MG63 (cell line): ENCODE results near the gene NUCB1. TPM values are rescaled to one million over a fixed set of nuclear protein-coding genes. Genes with fewer than 3 reads are reported as not detected.

Experiments used
- total RNA-seq: library from RNA; depleted of rRNA; stranded (reverse); fragments of >200 nt; shearing (Covaris generic); gene quantifications from 2 replicates; pipeline ENCODE4 v1.2.3, GENCODE V29; 2014; ENCODE audit warnings: low replicate concordance; rRNA removed

NUCB1 gene
- total RNA-seq, 1 experiment from 2014 or later = 236 TPM

Other genes with a start within 250 kb of the NUCB1 start
- gene NTN5, start 227.3 kb upstream of the NUCB1 start, total RNA-seq = not detected in 2 replicates
- not detected in 2 replicates for gene FUT2, start 204.3 kb upstream of the NUCB1 start, total RNA-seq
- gene MAMSTR, start 180.6 kb upstream of the NUCB1 start, total RNA-seq = 0.79 TPM in 1 of 2 replicates, not detected in the other
- gene RASIP1, start 159.7 kb upstream of the NUCB1 start, total RNA-seq = 0.72 TPM in 1 of 2 replicates, not detected in the other
- gene IZUMO1, start 153.4 kb upstream of the NUCB1 start, total RNA-seq = not detected in 2 replicates
- 0.07 and 0.16 TPM in 2 replicates for gene FUT1, start 147.7 kb upstream of the NUCB1 start, total RNA-seq
- gene FGF21, start 144.8 kb upstream of the NUCB1 start, total RNA-seq = not detected in 2 replicates
- 21.3 and 59.1 TPM in 2 replicates for gene BCAT2, start 89.3 kb upstream of the NUCB1 start, total RNA-seq
- not detected in 2 replicates for gene HSD17B14, start 63.8 kb upstream of the NUCB1 start, total RNA-seq
- 5.4 and 14.5 TPM in 2 replicates for gene PLEKHA4, start 31.7 kb upstream of the NUCB1 start, total RNA-seq
- gene PPP1R15A, start 27.9 kb upstream of the NUCB1 start, total RNA-seq = 26.1 and 36.4 TPM in 2 replicates
- gene TULP2, start 1.6 kb upstream of the NUCB1 start, total RNA-seq = not detected in 2 replicates
- not detected in 2 replicates for gene DHDH, start 33.4 kb downstream of the NUCB1 start, total RNA-seq
- 38.2 and 61.4 TPM in 2 replicates for gene BAX, start 54.6 kb downstream of the NUCB1 start, total RNA-seq
- gene FTL, start 65.0 kb downstream of the NUCB1 start, total RNA-seq = 880 and 1,766 TPM in 2 replicates
- gene GYS1, start 93.0 kb downstream of the NUCB1 start, total RNA-seq = 34.3 and 46.2 TPM in 2 replicates
- gene RUVBL2, start 93.6 kb downstream of the NUCB1 start, total RNA-seq = 386 and 644 TPM in 2 replicates
- not detected in 2 replicates for gene LHB, start 116.8 kb downstream of the NUCB1 start, total RNA-seq
- gene CGB3, start 124.0 kb downstream of the NUCB1 start, total RNA-seq = not detected in 2 replicates
- not detected in 2 replicates for gene CGB2, start 131.6 kb downstream of the NUCB1 start, total RNA-seq
- gene CGB1, start 136.6 kb downstream of the NUCB1 start, total RNA-seq = not detected in 2 replicates
- gene CGB5, start 143.5 kb downstream of the NUCB1 start, total RNA-seq = not detected in 2 replicates
- gene CGB8, start 148.8 kb downstream of the NUCB1 start, total RNA-seq = not detected in 2 replicates
- not detected in 2 replicates for gene CGB7, start 157.4 kb downstream of the NUCB1 start, total RNA-seq
- gene NTF4, start 164.5 kb downstream of the NUCB1 start, total RNA-seq = not detected in 2 replicates
- not detected in 2 replicates for gene KCNA7, start 172.4 kb downstream of the NUCB1 start, total RNA-seq
- 172 and 247 TPM in 2 replicates for gene SNRNP70, start 185.1 kb downstream of the NUCB1 start, total RNA-seq
- gene LIN7B, start 214.1 kb downstream of the NUCB1 start, total RNA-seq = 12.3 and 20.4 TPM in 2 replicates
- 3.7 and 4.6 TPM in 2 replicates for gene C19orf73, start 218.8 kb downstream of the NUCB1 start, total RNA-seq
- gene PPFIA3, start 219.2 kb downstream of the NUCB1 start, total RNA-seq = 3.4 and 21.4 TPM in 2 replicates